Osteoblast (primary cell): ENCODE results near the gene SDR42E2. TPM values are rescaled to one million over a fixed set of nuclear protein-coding genes. Genes with fewer than 3 reads are reported as not detected.

Experiments used
- DNase-seq: peaks from one replicate; pipeline ENCODE4 v3.0.0; 2011; ENCODE audit warnings: low spot score, mixed read lengths; ENCODE audit not compliant: insufficient read length; ENCODE audit errors: missing footprints
- H2AFZ ChIP-seq: 2 replicates; pipeline ENCODE4 v1.6.0; 2011; ENCODE audit warnings: mild to moderate bottlenecking, low read length
- H3K27ac ChIP-seq: 2 replicates; pipeline ENCODE4 v1.5.1; 2011; ENCODE audit warnings: mild to moderate bottlenecking, low read depth, low read length, moderate library complexity
- H3K27me3 ChIP-seq: 2 replicates; pipeline ENCODE4 v1.6.0; 2012; ENCODE audit warnings: mild to moderate bottlenecking, control low read depth, inconsistent platforms, low read length, moderate library complexity; ENCODE audit not compliant: insufficient read depth
- H3K36me3 ChIP-seq: 2 replicates; pipeline ENCODE4 v1.5.1; 2011; ENCODE audit warnings: mild to moderate bottlenecking, low read length, control low read depth, moderate library complexity; ENCODE audit not compliant: insufficient read depth
- H3K4me1 ChIP-seq: 2 replicates; pipeline ENCODE4 v1.5.1; 2011; ENCODE audit warnings: mild to moderate bottlenecking, low read length, control low read depth, moderate library complexity; ENCODE audit not compliant: insufficient read depth
- H3K4me2 ChIP-seq: 2 replicates; pipeline ENCODE4 v1.6.0; 2011; ENCODE audit warnings: mild to moderate bottlenecking, low read length; ENCODE audit not compliant: insufficient read depth
- H3K4me3 ChIP-seq: fragments of 200-600 bp; sonication (generic); 3 replicates; pipeline ENCODE4 v1.5.1; 2012; ENCODE audit warnings: mild to moderate bottlenecking, low read length, inconsistent platforms; ENCODE audit not compliant: insufficient read depth
- H3K79me2 ChIP-seq: 2 replicates; pipeline ENCODE4 v1.6.0; 2012; ENCODE audit warnings: mild to moderate bottlenecking, low read length, control low read depth, inconsistent platforms; ENCODE audit not compliant: insufficient read depth
- H3K9me3 ChIP-seq: 2 replicates; pipeline ENCODE4 v1.5.1; 2011; ENCODE audit warnings: low read depth, low read length, control low read depth
- H4K20me1 ChIP-seq: 2 replicates; pipeline ENCODE4 v1.6.0; 2012; ENCODE audit warnings: mild to moderate bottlenecking, low read length, control low read depth; ENCODE audit not compliant: insufficient read depth
- CTCF ChIP-seq: IDR thresholded peaks from 2 replicates; pipeline ENCODE4 v1.5.1; 2011; ENCODE audit warnings: mild to moderate bottlenecking, low read depth, low read length, moderate library complexity; ENCODE audit errors: extremely low read depth
- total RNA-seq: library from RNA; depleted of rRNA; stranded (reverse); fragments of >200 nt; gene quantifications from 2 replicates; pipeline ENCODE4 v1.2.3, GENCODE V29; 2012

Gene SDR42E2
- total RNA-seq, 1 donor, result not detected

DNA sequence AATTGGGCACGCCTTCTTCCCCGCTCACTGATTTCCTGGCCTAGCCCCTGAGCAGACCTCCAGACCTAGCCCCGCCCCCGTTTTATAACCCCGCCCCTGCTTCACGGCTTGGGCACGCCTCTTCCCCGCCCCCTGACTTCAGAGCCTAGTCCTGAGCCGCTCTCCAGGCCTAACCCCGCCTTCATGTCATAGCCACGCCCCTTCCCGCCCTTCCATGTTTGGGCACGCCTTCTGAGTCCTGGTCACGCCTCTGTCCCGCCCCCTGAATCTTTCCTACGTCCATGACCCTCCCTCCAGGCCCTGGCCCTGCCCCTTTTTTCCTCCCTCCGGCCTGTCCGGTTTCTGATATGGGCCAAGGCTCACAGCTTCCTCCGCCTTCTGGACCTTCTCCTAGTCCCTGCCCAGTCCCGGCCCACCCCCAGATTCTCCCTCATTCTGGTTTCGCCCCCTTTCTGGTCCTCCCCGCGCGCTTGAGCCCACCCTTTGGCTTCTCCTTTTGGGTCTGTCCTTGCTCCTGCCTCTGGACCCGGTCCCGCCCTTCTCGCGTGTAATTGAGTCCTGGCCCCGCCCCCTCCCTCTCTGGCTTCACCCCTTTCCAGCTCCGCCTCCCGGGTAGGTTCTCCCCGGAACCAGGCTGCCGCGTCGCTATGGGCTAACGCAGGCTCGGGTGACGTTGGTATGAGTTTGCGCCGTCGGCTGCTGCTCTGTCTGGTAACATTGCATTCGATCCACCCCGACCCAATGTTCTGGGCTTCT lies 28.6 kb downstream of the SDR42E2 start:
- Histone ChIP-seq H3K4me2 (peak overlapping the region; percentile 94), H3K27me3 (no peaks in the 10 kb centered on the region), H2AFZ (peak overlapping the region; percentile 83), H3K27ac (peak overlapping the region; percentile 94), H3K4me1 (peaks cover 27% of the 10 kb centered on the region), H3K9me3 (no peaks in the 10 kb centered on the region), H3K79me2 (no peaks in the 10 kb centered on the region), H3K36me3 (no peaks in the 10 kb centered on the region), H3K4me3 (peak overlapping the region; percentile 72), H4K20me1 (no peaks in the 10 kb centered on the region)
- DNase-seq, result peak; percentile 93
- no peak for TF ChIP-seq CTCF

- H3K27me3 ChIP-seq, result no peaks in the 10 kb centered on the region
- H3K27ac ChIP-seq, result peak overlapping the region; percentile 94
Observed at GRCh38 chr16:22191532-22192260, 29.4 kb downstream of the SDR42E2 start.

GRCh38 chr16:22192261-22193062 lies 30.2 kb downstream of the SDR42E2 start:
- no peak for TF ChIP-seq CTCF
- Histone ChIP-seq H4K20me1 (no peaks in the 10 kb centered on the region), H3K4me1 (peaks cover 31% of the 10 kb centered on the region), H3K79me2 (no peaks in the 10 kb centered on the region), H3K36me3 (no peaks in the 10 kb centered on the region), H3K4me3 (peak overlapping the region; percentile 72), H3K9me3 (no peaks in the 10 kb centered on the region), H3K4me2 (peak overlapping the region; percentile 94), H3K27me3 (no peaks in the 10 kb centered on the region), H3K27ac (peak overlapping the region; percentile 94), H2AFZ (peak overlapping the region; percentile 71)
- DNase-seq, result peak; percentile 88

More at GRCh38 chr16:22191532-22192260, 29.4 kb downstream of the SDR42E2 start:
- peak overlapping the region; percentile 94 for H3K4me2 ChIP-seq
- peak overlapping the region; percentile 72 for H3K4me3 ChIP-seq
- H3K79me2 ChIP-seq, result no peaks in the 10 kb centered on the region
- TF ChIP-seq CTCF, result no peak
- H4K20me1 ChIP-seq, result no peaks in the 10 kb centered on the region
- H3K9me3 ChIP-seq, result no peaks in the 10 kb centered on the region
- no peak for DNase-seq
- H2AFZ ChIP-seq, result peak overlapping the region; percentile 71
- H3K4me1 ChIP-seq, result peaks cover 31% of the 10 kb centered on the region
- no peaks in the 10 kb centered on the region for H3K36me3 ChIP-seq
